Endodermal cell (in vitro differentiated cells): ENCODE data around the gene ZNF611. TPM values are rescaled to one million over a fixed set of nuclear protein-coding genes. Genes with fewer than 3 reads are reported as not detected.
"Not testable (repeated sequence)": the region's sequence is repeated elsewhere in the genome, so short reads cannot be mapped to it uniquely, and the experiment has no call there.

Experiments used
- DNase-seq: peaks from one replicate; pipeline ENCODE4 v3.0.0-alpha.2; 2017
- H3K27ac ChIP-seq: 2 replicates; pipeline ENCODE4 v1.5.1; 2013; ENCODE audit warnings: mild to moderate bottlenecking, low read depth, low read length, moderate library complexity
- H3K27me3 ChIP-seq: 2 replicates; pipeline ENCODE4 v1.6.1; 2013; ENCODE audit warnings: mild to moderate bottlenecking, low read length, moderate library complexity; ENCODE audit not compliant: insufficient read depth, control insufficient read depth, poor library complexity, severe bottlenecking
- H3K36me3 ChIP-seq: 2 replicates; pipeline ENCODE4 v1.7.0; 2013; ENCODE audit warnings: mild to moderate bottlenecking, low read length, moderate library complexity; ENCODE audit not compliant: control insufficient read depth, insufficient read depth
- H3K4me1 ChIP-seq: one replicate; pipeline ENCODE4 v1.7.0; 2013; ENCODE audit warnings: low read length; ENCODE audit not compliant: control insufficient read depth, insufficient read depth
- H3K4me3 ChIP-seq: 2 replicates; pipeline ENCODE4 v1.5.1; 2013; ENCODE audit warnings: mild to moderate bottlenecking, low read length, moderate library complexity
- H3K9ac ChIP-seq: 2 replicates; pipeline ENCODE4 v1.6.1; 2013; ENCODE audit warnings: mild to moderate bottlenecking, low read length, moderate library complexity; ENCODE audit not compliant: poor library complexity, severe bottlenecking; ENCODE audit errors: extremely low read depth
- H3K9me3 ChIP-seq: 2 replicates; pipeline ENCODE4 v1.6.1; 2013; ENCODE audit warnings: mild to moderate bottlenecking, low read length, moderate library complexity; ENCODE audit not compliant: control insufficient read depth
- H3K27ac Mint-ChIP-seq: 2 replicates; pipeline ENCODE4 v1.8.0; 2020; ENCODE audit warnings: mixed read lengths
- H3K27me3 Mint-ChIP-seq: 2 replicates; pipeline ENCODE4 v1.8.0; 2021; ENCODE audit warnings: mild to moderate bottlenecking, mixed read lengths; ENCODE audit not compliant: insufficient read depth
- H3K36me3 Mint-ChIP-seq: 2 replicates; pipeline ENCODE4 v1.8.0; 2020; ENCODE audit warnings: low read depth, mixed read lengths
- H3K4me1 Mint-ChIP-seq: 2 replicates; pipeline ENCODE4 v1.8.0; 2020; ENCODE audit warnings: mixed read lengths
- H3K4me3 Mint-ChIP-seq: 2 replicates; pipeline ENCODE4 v1.8.0; 2020; ENCODE audit warnings: mild to moderate bottlenecking, moderate library complexity, mixed read lengths
- H3K9me3 Mint-ChIP-seq: 2 replicates; pipeline ENCODE4 v1.8.0; 2020; ENCODE audit warnings: mild to moderate bottlenecking, mixed read lengths
- CTCF ChIP-seq: fragments of 200-600 bp; sonication (generic); conservative IDR thresholded peaks from 2 replicates; pipeline ENCODE4 v1.5.0; 2021; ENCODE audit warnings: antibody characterized with exemption, mild to moderate bottlenecking
- WGBS, 2 experiments: methylation state at CpG; one replicate each; pipeline versions ENCODE4 v1.1.5 to v1.1.7; 2013; ENCODE audit warnings: missing lambda C conversion rate in 2 of 2, mixed read lengths in 1 of 2; ENCODE audit not compliant: insufficient coverage in 1 of 2, insufficient read length in 1 of 2; 5-methylcytosine and 5-hydroxymethylcytosine counted together
- total RNA-seq, 2 donors: library from RNA; stranded (reverse); fragmentation: NEBNext Ultra II Directional in 1 of 2; extraction: Animal tissue kit (Norgen Biotek cat#: 25700) in 1 of 2; gene quantifications; 2 replicates in 1 of 2; 3 replicates in 1 of 2; pipeline ENCODE4 v1.2.1, GENCODE V29; 2021

ZNF611 gene
- total RNA-seq, 2 donors from 2014 or later = 96.9 to 136 TPM

GRCh38 chr19:52703917-52704316 lies 30.9 kb downstream of the ZNF611 start:
- Histone ChIP-seq H3K36me3 (peaks cover 71% of the 10 kb centered on the region), H3K4me3 (peak overlapping the region; percentile 72), H3K27me3 (no peaks in the 10 kb centered on the region), H3K9me3 (peaks cover 60% of the 10 kb centered on the region), H3K27ac (no peak overlapping the region), H3K9ac (no peak overlapping the region), H3K4me1 (no peaks in the 10 kb centered on the region)
- peaks cover 3% of the 10 kb centered on the region for H3K4me1 Mint-ChIP-seq
- no peak for DNase-seq
- peaks cover 64% of the 10 kb centered on the region for H3K36me3 Mint-ChIP-seq
- TF ChIP-seq CTCF = no peak
- H3K27me3 Mint-ChIP-seq = no peaks in the 10 kb centered on the region
- H3K9me3 Mint-ChIP-seq = peaks cover 39% of the 10 kb centered on the region
- WGBS, 2 experiments = 93 to 97% methylated on average over 4 of the region's 4 CpGs
- H3K4me3 Mint-ChIP-seq = no peak overlapping the region
- H3K27ac Mint-ChIP-seq = no peak overlapping the region

- Histone ChIP-seq H3K4me3 (no peak overlapping the region), H3K9ac (no peak overlapping the region), H3K27me3 (no peaks in the 10 kb centered on the region), H3K27ac (no peak overlapping the region), H3K4me1 (peaks cover 3% of the 10 kb centered on the region), H3K36me3 (peaks cover 38% of the 10 kb centered on the region), H3K9me3 (peaks cover 30% of the 10 kb centered on the region)
- no peak for DNase-seq
- no peak for TF ChIP-seq CTCF
- H3K4me1 Mint-ChIP-seq = peaks cover 14% of the 10 kb centered on the region
- H3K36me3 Mint-ChIP-seq = peaks cover 34% of the 10 kb centered on the region
- H3K4me3 Mint-ChIP-seq = no peak overlapping the region
- H3K9me3 Mint-ChIP-seq = peaks cover 21% of the 10 kb centered on the region
- no peaks in the 10 kb centered on the region for H3K27me3 Mint-ChIP-seq
- WGBS, 2 experiments = 94% methylated on average over 6 to 7 of the region's 7 CpGs
- H3K27ac Mint-ChIP-seq = no peak overlapping the region
Observed at GRCh38 chr19:52700673-52701072, 34.2 kb downstream of the ZNF611 start.

- not testable (repeated sequence) for H3K27ac ChIP-seq, H3K4me1 ChIP-seq, H3K4me3 Mint-ChIP-seq, H3K4me3 ChIP-seq, H3K27ac Mint-ChIP-seq, H3K9ac ChIP-seq, H3K27me3 ChIP-seq, H3K27me3 Mint-ChIP-seq
- peak; percentile 79 for DNase-seq
- Histone ChIP-seq H3K36me3 (peaks cover 27% of the 10 kb centered on the region), H3K9me3 (peaks cover 23% of the 10 kb centered on the region)
- TF ChIP-seq CTCF = peak; percentile 70
- Mint-ChIP-seq H3K9me3 (peaks cover 15% of the 10 kb centered on the region), H3K4me1 (peaks cover 14% of the 10 kb centered on the region), H3K36me3 (peaks cover 26% of the 10 kb centered on the region)
- 86 to 89% methylated on average over 1 to 5 of the region's 5 CpGs for WGBS, 2 experiments
Observed at GRCh38 chr19:52699555-52699954, 35.3 kb downstream of the ZNF611 start.
